Upper lobe of left lung (tissue), 6 donors: ENCODE measurements around the gene ADH6. TPM values are rescaled to one million over a fixed set of nuclear protein-coding genes. Genes with fewer than 3 reads are reported as not detected.

Source experiments
- ATAC-seq, 2 donors: fragments of 200-7000 bp; cut with Tn5 transposase; one replicate each; pipeline ENCODE4 v1.9.1; 2022; ENCODE audit warnings: mild to moderate bottlenecking in 2 of 2, moderate library complexity in 2 of 2; ENCODE audit not compliant: low FRiP score in 2 of 2
- DNase-seq, 2 donors: peaks; one replicate each; pipeline ENCODE4 v3.0.0-alpha.2; 2019 to 2020
- H3K27ac ChIP-seq, 4 donors: fragments of 200-600 bp; sonication (generic); one replicate each; pipeline ENCODE4 v1.5.1; 2016 to 2019
- H3K27me3 ChIP-seq, 4 donors: fragments of 200-600 bp; sonication (generic); one replicate each; pipeline ENCODE4 v1.5.1; 2017 to 2019
- H3K36me3 ChIP-seq, 4 donors: fragments of 200-600 bp; sonication (generic); one replicate each; pipeline ENCODE4 v1.5.1; 2016 to 2019
- H3K4me1 ChIP-seq, 4 donors: fragments of 200-600 bp; sonication (generic); one replicate each; pipeline ENCODE4 v1.5.1; 2018 to 2019
- H3K4me3 ChIP-seq, 4 donors: fragments of 200-600 bp; sonication (generic); one replicate each; pipeline ENCODE4 v1.5.1; 2017 to 2019; ENCODE audit warnings: mild to moderate bottlenecking in 2 of 4, moderate library complexity in 1 of 4
- H3K9me3 ChIP-seq, 4 donors: fragments of 200-600 bp; sonication (generic); one replicate each; pipeline ENCODE4 v1.5.1; 2018 to 2019
- EP300 ChIP-seq, 4 donors: sonication (generic); formaldehyde crosslinking; IDR thresholded peaks; one replicate each; pipeline ENCODE4 v1.5.1; 2017; ENCODE audit warnings: antibody characterized with exemption in 4 of 4, control low read depth in 2 of 4
- WGBS, 2 donors: methylation state at CpG; one replicate each; pipeline ENCODE4 v1.1.5; 2017 to 2018; 5-methylcytosine and 5-hydroxymethylcytosine counted together
- total RNA-seq, 6 donors: library from RNA; depleted of rRNA in 4 of 6; stranded (reverse); fragments of >200 nt in 4 of 6; gene quantifications; one replicate each; pipeline versions ENCODE4 v1.1.0 to v1.2.1, GENCODE V29; 2016 to 2021
- donor health status: DM: no; HTN: no; CAD: no; lungs with moderate emphysema.
- donor health status: DM: no; HTN: yes; CAD: no; lungs with severe emphysema.

ADH6 gene
- total RNA-seq, 6 donors from 2014 or later = 0.30 to 1.3 (median 0.39) TPM; not detected in 2

DNA sequence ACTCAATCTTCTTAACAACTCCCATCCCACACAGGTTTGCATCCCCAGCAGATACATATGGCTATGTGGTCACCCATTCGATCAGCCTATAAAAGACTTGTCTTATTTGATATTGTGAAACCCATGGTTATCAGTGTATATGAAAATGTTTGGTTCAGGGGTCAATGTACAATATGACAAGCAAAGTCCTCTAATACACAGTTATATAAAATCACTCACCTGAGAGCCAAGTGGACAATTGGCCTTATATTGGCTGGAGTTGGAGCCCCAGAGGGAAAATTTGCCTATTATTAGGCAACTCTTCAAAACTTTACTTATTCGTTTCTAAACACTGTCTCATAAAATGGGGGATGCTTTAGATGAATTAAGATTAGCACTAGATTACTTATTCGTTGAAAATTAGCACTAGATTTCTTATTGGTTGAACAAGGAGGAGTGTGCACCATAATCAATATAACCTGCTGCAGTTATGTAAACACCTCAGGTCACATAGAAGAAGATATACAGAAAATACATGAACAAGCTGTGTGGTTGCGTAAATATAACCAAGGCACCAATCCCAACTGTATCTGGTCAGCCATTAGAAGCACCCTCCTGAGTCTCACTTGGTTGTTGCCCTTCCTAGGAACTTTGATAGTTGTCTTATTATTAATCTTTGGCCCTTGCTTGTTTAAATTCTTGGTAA is 64.2 kb downstream of the ADH6 start:
- Histone ChIP-seq H3K4me1 (no peaks in the 10 kb centered on the region), H3K4me3 (no peak overlapping the region), H3K27ac (no peak overlapping the region), H3K27me3 (no peaks in the 10 kb centered on the region), H3K9me3 (no peaks in the 10 kb centered on the region), H3K36me3 (no peaks in the 10 kb centered on the region)
- WGBS, 2 donors = 91 to 96% methylated on average over 4 of the region's 4 CpGs
- no peak for TF ChIP-seq EP300 (IDR thresholded peaks at IDR 0.05)
- ATAC-seq = no peak
- no peak for DNase-seq

Other genes with a start within 250 kb of the ADH6 start
- 10 to 100 TPM; 16.8 to 46.1 (median 32.0) TPM for gene METAP1, start 223.5 kb downstream of the ADH6 start, total RNA-seq
- gene ADH5, start 130.5 kb downstream of the ADH6 start, total RNA-seq = 100 to 1,000 TPM in 3 of 6 donors, 10 to 100 TPM in 3; 46.1 to 188 (median 97.6) TPM
- under 1 TPM in 3 of 6 donors, not detected in 3; 0.22 to 0.67 (median 0.31) TPM for gene ADH4, start 74.9 kb downstream of the ADH6 start, total RNA-seq
- gene ADH1A, start 71.7 kb upstream of the ADH6 start, total RNA-seq = 1 to 10 TPM in 2 of 6 donors, not detected in 4; 1.9 to 3.4 TPM
- 100 to 1,000 TPM; 126 to 887 (median 394) TPM for gene ADH1B, start 102.2 kb upstream of the ADH6 start, total RNA-seq
- 10 to 100 TPM in 2 of 6 donors, 1 to 10 TPM in 4; 2.0 to 57.7 (median 7.6) TPM for gene ADH1C, start 133.5 kb upstream of the ADH6 start, total RNA-seq
- gene ADH7, start 216.1 kb upstream of the ADH6 start, total RNA-seq = 1 to 10 TPM in 1 of 6 donors, under 1 TPM in 2, not detected in 3; 0.15 to 9.2 (median 0.30) TPM